ENCODE data around the gene COL16A1. TPM values are rescaled to one million over a fixed set of nuclear protein-coding genes. Genes with fewer than 3 reads are reported as not detected.
A peak's percentile ranks its signal among the peaks of the same experiment; 100 is the strongest.

Gene COL16A1
- total RNA-seq, 1 donor from 2014 or later, result 158 TPM

GRCh38 chr1:31621847-31622730, 81.7 kb downstream of the COL16A1 start:
- DNase-seq, result no peak

- no peak for DNase-seq
Measured at GRCh38 chr1:31621498-31621820, 82.4 kb downstream of the COL16A1 start.

- DNase-seq, result no peak
Measured at GRCh38 chr1:31620631-31621497, 83.0 kb downstream of the COL16A1 start.

GRCh38 chr1:31618916-31619846, 84.6 kb downstream of the COL16A1 start:
- no peak for DNase-seq

DNA sequence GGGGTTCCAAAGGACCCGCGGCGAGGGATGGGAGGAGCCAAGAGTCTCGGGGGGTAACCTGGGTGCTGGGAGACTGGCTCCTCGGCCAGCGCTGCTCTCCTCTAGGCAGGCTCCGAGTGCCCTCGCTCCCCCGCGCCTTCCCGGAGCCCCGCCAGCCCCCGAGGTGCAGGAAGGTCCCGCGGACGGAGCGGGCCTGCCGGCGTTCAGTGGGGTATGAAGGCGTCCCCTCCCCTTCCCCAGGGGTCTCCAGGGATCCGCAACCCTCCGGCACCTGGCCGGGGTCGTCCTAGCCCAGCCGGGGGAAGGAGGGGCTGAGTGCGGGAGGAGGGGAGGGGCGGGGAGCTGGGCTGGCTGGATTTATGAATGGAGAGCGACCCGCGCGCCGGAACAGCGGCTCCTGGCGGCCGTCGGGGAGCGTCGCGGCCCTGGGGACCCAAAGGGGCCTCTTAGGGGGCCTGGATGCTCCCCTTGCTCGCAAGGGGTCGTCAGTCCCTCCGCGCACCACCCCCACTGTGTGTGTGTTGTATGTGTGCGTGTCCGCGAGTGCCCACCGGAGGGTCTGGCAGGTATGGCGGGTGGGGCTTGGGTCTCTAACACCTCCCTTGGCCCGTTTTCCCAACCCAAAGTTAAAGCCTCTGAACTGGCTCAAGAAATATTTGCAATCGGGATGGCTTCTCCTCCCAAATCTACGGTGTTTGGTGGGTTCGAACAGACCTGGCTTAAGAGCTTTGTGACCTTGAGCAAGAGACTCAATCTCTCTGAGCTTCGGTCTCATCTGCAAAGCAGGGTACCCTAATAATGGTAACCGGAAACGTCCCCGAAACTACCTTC, 85.7 kb downstream of the COL16A1 start:
- DNase-seq, result peak; percentile 72

DNA sequence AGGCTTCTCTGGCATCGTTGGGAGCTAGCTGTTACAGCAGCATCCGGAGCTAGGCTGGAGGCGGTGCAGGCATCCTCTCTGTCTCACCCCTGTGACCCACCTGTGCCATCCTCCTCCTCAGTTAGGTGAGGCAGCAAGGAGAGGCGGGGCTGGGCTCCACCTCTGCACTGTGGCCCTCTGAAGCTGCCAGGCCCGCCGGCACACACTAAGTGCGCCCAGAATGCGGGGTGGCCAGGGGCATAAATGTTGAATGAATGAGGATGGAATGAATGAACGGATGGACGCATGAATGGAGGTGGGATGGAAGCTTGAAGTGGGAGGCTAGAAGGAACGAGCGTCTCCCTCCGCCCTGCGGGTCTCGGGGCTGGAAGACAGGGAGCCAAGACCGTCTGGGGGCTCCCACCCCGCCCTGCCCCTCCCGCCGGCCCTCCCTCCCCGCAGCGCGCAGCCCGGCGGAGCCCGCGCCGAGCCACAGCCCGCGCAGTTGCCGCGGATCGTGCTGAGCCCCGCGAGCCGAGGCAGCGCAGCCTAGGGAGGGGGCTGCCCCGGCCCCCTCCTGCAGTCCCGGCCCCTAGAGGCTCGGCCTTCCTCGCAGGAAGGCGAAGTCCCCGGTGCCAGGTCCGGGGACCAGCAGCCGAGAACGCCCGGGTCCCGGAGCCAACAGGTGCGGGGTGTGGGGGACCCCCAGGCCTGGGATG, 86.5 kb downstream of the COL16A1 start, which contains the start of gene HCRTR1:
Gene HCRTR1, plus strand, starts transcription at position 472 of the 698 bp plus-strand sequence. CDS start 1,504 bp downstream, outside the sequence.
- no peak for DNase-seq

DNA sequence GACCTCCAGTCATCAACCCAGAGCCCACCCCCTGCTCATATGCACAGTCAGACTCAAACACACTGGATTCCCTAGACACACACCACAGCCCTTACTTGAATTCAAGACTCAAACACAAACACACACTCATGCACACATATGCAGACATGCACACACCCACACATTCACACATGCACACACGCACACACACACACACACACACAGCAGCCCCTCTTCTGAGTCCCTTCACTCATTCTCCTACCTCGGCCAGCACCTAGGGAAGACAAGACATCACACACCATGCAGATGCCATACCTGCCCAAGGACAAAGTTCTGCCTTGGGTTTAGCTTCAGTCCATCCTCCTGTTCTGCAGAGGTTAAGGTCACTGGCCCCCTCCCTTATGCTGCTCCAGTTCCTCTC, 87.9 kb downstream of the COL16A1 start:
- DNase-seq, result no peak

GRCh38 chr1:31615414-31615813, 88.4 kb downstream of the COL16A1 start:
- no peak for DNase-seq

- DNase-seq, result peak; percentile 19
Measured at GRCh38 chr1:31614414-31615005, 89.3 kb downstream of the COL16A1 start.

DNA sequence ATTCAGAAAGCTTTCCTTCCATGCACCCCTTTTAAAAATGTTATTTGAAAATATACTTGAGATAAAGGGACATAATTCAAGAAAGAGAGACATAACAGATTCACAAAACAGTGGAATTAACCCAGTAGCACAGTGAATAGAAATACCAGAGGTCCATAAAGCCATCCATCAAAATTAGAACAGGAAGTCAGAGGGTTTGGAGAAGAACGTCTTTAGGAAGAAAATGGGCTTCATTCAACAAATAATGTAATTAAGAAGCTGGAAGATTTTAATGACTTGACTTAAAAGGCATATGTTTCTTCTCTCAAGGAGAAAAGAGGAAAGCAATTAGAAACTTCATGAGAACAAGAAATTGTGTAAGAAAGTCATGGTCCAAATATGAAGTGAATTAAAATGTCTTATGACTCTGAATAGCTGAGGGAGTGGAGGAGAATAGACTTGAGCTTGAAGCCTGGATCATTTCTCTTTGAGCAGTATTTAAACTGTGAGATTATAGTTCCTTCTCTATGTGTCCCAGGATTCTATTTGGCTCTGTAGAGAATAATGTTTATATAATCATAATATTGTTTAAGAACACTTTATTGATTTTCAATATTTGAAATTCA, 94.2 kb downstream of the COL16A1 start:
- DNase-seq, result no peak

GRCh38 chr1:31607360-31607759, 96.5 kb downstream of the COL16A1 start:
- DNase-seq, result no peak

- DNase-seq, result no peak
Measured at GRCh38 chr1:31605908-31606427, 97.8 kb downstream of the COL16A1 start.

Other genes with a start within 250 kb of the COL16A1 start
- 56.0 TPM for gene TINAGL1, start 127.5 kb downstream of the COL16A1 start, total RNA-seq
- not detected for gene HCRTR1, start 86.3 kb downstream of the COL16A1 start, total RNA-seq
- gene PEF1, start 59.1 kb downstream of the COL16A1 start, total RNA-seq, result 52.1 TPM
- gene ADGRB2, start 60.3 kb upstream of the COL16A1 start, total RNA-seq, result 7.9 TPM
- 0.21 TPM for gene SPOCD1, start 112.0 kb upstream of the COL16A1 start, total RNA-seq
- 254 TPM for gene PTP4A2, start 234.4 kb upstream of the COL16A1 start, total RNA-seq